Measurements from ENCODE around the gene PPFIA3. TPM values are rescaled to one million over a fixed set of nuclear protein-coding genes. Genes with fewer than 3 reads are reported as not detected.

PPFIA3 gene
- total and polyA plus RNA-seq, 4 donors, result 1.5 to 4.6 (median 2.4) TPM

GRCh38 chr19:49092686-49093085 is 26.7 kb upstream of the PPFIA3 start:
- WGBS, result 96% methylated on average over 6 of the region's 6 CpGs
- peaks cover 18 to 57% (median 37%) of the 10 kb centered on the region in 4 donors for H3K36me3 ChIP-seq (ENCODE audit: control insufficient read depth in 4 of 4, insufficient read depth in 3 of 4, low read depth in 1 of 4, low read length in 3 of 4)
- DNase-seq (ENCODE audit: low spot score), result no peak
- no peak for TF ChIP-seq RXRA (IDR thresholded peaks at IDR 0.05)
- no peak for TF ChIP-seq REST (IDR thresholded peaks at IDR 0.05)
- no peak for TF ChIP-seq MAX (IDR thresholded peaks at IDR 0.05)
- TF ChIP-seq CTCF (IDR thresholded peaks at IDR 0.05; ENCODE audit: low read depth, low read length, missing input control), result no peak
- no peak for TF ChIP-seq RAD21 (IDR thresholded peaks at IDR 0.05)
- TF ChIP-seq GABPA (IDR thresholded peaks at IDR 0.05 in 1 of 2, conservative IDR thresholded peaks at IDR 0.05 in 1 of 2), result no peak
- peaks cover 0 to 14% (median 4%) of the 10 kb centered on the region in 4 donors for H3K4me1 ChIP-seq (ENCODE audit: control insufficient read depth in 4 of 4, insufficient read depth in 4 of 4, low read length in 3 of 4)
- no peak overlapping the region for H3K4me3 ChIP-seq (ENCODE audit: low read depth in 1 of 3, low read length in 3 of 3)
- H3K9me3 ChIP-seq (ENCODE audit: control insufficient read depth in 4 of 4, low read length in 3 of 4), result no peaks in the 10 kb centered on the region
- H3K27ac ChIP-seq (ENCODE audit: low read depth in 1 of 2, low read length in 2 of 2), result no peak overlapping the region
- no peak overlapping the region for H3K9ac ChIP-seq (ENCODE audit: low read depth in 1 of 2, low read length in 2 of 2)
- no peaks in the 10 kb centered on the region for H3K27me3 ChIP-seq (ENCODE audit: control insufficient read depth in 4 of 4, insufficient read depth in 4 of 4, low read length in 3 of 4)

- H3K9ac ChIP-seq (ENCODE audit: low read depth in 1 of 2, low read length in 2 of 2), result no peak overlapping the region
Observed at GRCh38 chr19:49094505-49095482, 24.6 kb upstream of the PPFIA3 start.

More at GRCh38 chr19:49094505-49095482, 24.6 kb upstream of the PPFIA3 start:
- TF ChIP-seq JUND (IDR thresholded peaks at IDR 0.05) (no peak), RAD21 (IDR thresholded peaks at IDR 0.05) (no peak)
- no peak overlapping the region for H3K4me3 ChIP-seq (ENCODE audit: low read depth in 1 of 3, low read length in 3 of 3)
- H3K36me3 ChIP-seq (ENCODE audit: control insufficient read depth in 4 of 4, insufficient read depth in 3 of 4, low read depth in 1 of 4, low read length in 3 of 4), result peaks cover 21 to 60% (median 44%) of the 10 kb centered on the region in 4 donors
- 86% methylated on average over 23 of the region's 23 CpGs for WGBS
- no peaks in the 10 kb centered on the region for H3K27me3 ChIP-seq (ENCODE audit: control insufficient read depth in 4 of 4, insufficient read depth in 4 of 4, low read length in 3 of 4)
- H3K9me3 ChIP-seq (ENCODE audit: control insufficient read depth in 4 of 4, low read length in 3 of 4), result no peaks in the 10 kb centered on the region
- H3K27ac ChIP-seq (ENCODE audit: low read depth in 1 of 2, low read length in 2 of 2), result no peak overlapping the region
- peaks cover 2 to 24% (median 18%) of the 10 kb centered on the region in 4 donors for H3K4me1 ChIP-seq (ENCODE audit: control insufficient read depth in 4 of 4, insufficient read depth in 4 of 4, low read length in 3 of 4)
- no peak for DNase-seq (ENCODE audit: low spot score)

All from liver (tissue), 9 donors.